OCI-LY3 (cell line): ENCODE data around the gene TSPO2.

ENCODE experiments used
- H2AFZ ChIP-seq: fragments of 200-600, 300-600 bp; shearing (Covaris generic); 2 replicates; pipeline ENCODE4 v1.6.0; 2014; ENCODE audit warnings: antibody characterized with exemption, low read depth, low read length
- H3K27ac ChIP-seq: fragments of 200-600, 300-600 bp; sonication (generic); 2 replicates; pipeline ENCODE4 v1.5.1; 2014; ENCODE audit warnings: mild to moderate bottlenecking, low read length, moderate library complexity, mixed read lengths
- H3K27me3 ChIP-seq: fragments of 200-600, 300-600 bp; sonication (generic); 2 replicates; pipeline ENCODE4 v1.6.1; 2014; ENCODE audit warnings: low read depth, low read length, mixed read lengths
- H3K36me3 ChIP-seq: fragments of 200-600, 300-600 bp; sonication (generic); replicated peaks from 2 replicates; pipeline ENCODE3; 2014; ENCODE audit warnings: low read depth, low read length, mixed read lengths
- H3K4me1 ChIP-seq: fragments of 300-600, 200-600 bp; sonication (generic); 2 replicates; pipeline ENCODE4 v1.6.1; 2014; ENCODE audit warnings: low read length, mixed read lengths
- H3K4me2 ChIP-seq: fragments of 200-600, 300-600 bp; sonication (generic); 2 replicates; pipeline ENCODE4 v1.6.1; 2014; ENCODE audit warnings: low read length, mixed read lengths
- H3K4me3 ChIP-seq: fragments of 300-600, 200-600 bp; sonication (generic); 2 replicates; pipeline ENCODE4 v1.5.1; 2014; ENCODE audit warnings: antibody characterized with exemption, mild to moderate bottlenecking, low read length, moderate library complexity
- H3K79me2 ChIP-seq: fragments of 300-600, 200-600 bp; shearing (Covaris generic); 2 replicates; pipeline ENCODE4 v1.6.1; 2014; ENCODE audit warnings: mild to moderate bottlenecking, low read length, mixed read lengths
- H3K9ac ChIP-seq: fragments of 300-600, 200-600 bp; shearing (Covaris generic); 2 replicates; pipeline ENCODE4 v1.6.0; 2014; ENCODE audit warnings: mild to moderate bottlenecking, low read length, moderate library complexity
- H3K9me3 ChIP-seq: fragments of 200-600, 300-600 bp; shearing (Covaris generic); 2 replicates; pipeline ENCODE4 v1.6.1; 2014; ENCODE audit warnings: low read length, mixed read lengths; ENCODE audit not compliant: insufficient read depth
- H4K20me1 ChIP-seq: fragments of 200-600, 300-600 bp; sonication (generic); 2 replicates; pipeline ENCODE4 v1.6.1; 2016; ENCODE audit warnings: low read length, mixed read lengths; ENCODE audit not compliant: insufficient read depth
- EZH2phosphoT487 ChIP-seq: fragments of 200-600 bp; shearing (Covaris generic); IDR thresholded peaks from 2 replicates; pipeline ENCODE4 v1.6.1; 2018; ENCODE audit warnings: antibody characterized with exemption, mixed run types, low read depth
- TF ChIP-seq, protein P1 (sequence below): fragments of 200-600, 300-600 bp; sonication (generic); IDR thresholded peaks from 2 replicates; pipeline ENCODE4 v1.5.1; 2014; ENCODE audit warnings: antibody characterized with exemption, low read length, low read depth

The TSPO2 gene

DNA sequence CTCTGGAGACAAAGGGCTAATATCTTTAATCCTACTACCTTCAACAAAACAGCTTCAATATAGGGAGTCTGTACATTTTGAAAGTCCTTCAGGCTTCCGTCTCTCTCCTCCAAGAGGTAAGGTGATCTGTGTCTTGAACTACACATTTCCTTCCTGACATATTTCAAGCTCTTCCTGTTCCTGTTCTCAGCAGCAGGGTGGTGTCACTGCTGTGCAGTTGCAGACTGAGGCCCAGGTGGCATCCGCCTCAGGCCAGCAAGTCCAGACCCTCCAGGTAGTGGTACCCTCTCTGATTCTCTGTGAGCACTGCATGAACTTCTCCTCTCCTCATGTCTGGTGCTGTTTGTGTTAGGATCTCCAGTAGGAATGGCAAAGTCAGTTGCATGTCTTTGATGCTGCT is 38.4 kb downstream of the TSPO2 start:
- no peaks in the 10 kb centered on the region for H3K9me3 ChIP-seq
- no peak overlapping the region for H3K9ac ChIP-seq
- peaks cover 59% of the 10 kb centered on the region for H3K79me2 ChIP-seq
- H3K4me1 ChIP-seq: peaks cover 7% of the 10 kb centered on the region; the same call in 1 of the 2 replicates
- H3K4me2 ChIP-seq: no peak overlapping the region
- H3K27ac ChIP-seq: no peak overlapping the region
- no peak overlapping the region for H3K4me3 ChIP-seq
- H3K27me3 ChIP-seq: no peaks in the 10 kb centered on the region
- H4K20me1 ChIP-seq: peaks cover 27% of the 10 kb centered on the region
- peaks cover 49% of the 10 kb centered on the region for H3K36me3 ChIP-seq
- H2AFZ ChIP-seq: no peak overlapping the region
- TF ChIP-seq EZH2phosphoT487: no peak
- TF ChIP-seq, protein P1, sequence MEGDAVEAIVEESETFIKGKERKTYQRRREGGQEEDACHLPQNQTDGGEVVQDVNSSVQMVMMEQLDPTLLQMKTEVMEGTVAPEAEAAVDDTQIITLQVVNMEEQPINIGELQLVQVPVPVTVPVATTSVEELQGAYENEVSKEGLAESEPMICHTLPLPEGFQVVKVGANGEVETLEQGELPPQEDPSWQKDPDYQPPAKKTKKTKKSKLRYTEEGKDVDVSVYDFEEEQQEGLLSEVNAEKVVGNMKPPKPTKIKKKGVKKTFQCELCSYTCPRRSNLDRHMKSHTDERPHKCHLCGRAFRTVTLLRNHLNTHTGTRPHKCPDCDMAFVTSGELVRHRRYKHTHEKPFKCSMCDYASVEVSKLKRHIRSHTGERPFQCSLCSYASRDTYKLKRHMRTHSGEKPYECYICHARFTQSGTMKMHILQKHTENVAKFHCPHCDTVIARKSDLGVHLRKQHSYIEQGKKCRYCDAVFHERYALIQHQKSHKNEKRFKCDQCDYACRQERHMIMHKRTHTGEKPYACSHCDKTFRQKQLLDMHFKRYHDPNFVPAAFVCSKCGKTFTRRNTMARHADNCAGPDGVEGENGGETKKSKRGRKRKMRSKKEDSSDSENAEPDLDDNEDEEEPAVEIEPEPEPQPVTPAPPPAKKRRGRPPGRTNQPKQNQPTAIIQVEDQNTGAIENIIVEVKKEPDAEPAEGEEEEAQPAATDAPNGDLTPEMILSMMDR: no peak

DNA sequence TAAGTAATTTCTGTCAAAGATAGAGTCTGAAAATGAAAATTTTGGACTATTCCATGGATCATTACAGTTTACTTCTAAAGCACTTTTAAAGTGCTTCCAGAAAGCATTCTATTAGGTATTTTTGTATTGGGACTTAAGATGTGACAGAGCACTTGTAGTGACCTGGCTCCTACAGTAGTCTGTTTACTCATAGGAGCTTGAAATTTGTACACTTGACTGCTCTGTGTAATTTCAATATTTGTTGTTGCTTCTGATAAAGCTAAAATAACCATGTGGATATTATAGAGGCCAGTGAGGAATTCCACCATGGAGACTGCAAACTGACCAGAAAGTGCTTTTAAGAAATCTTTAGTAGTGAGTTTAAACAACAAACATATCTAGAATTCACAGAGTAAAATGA is 40.8 kb downstream of the TSPO2 start:
- no peak overlapping the region for H3K9ac ChIP-seq
- peaks cover 9% of the 10 kb centered on the region; the same call in 1 of the 2 replicates for H4K20me1 ChIP-seq
- no peaks in the 10 kb centered on the region for H3K9me3 ChIP-seq
- H3K4me1 ChIP-seq: no peaks in the 10 kb centered on the region
- H3K79me2 ChIP-seq: peaks cover 38% of the 10 kb centered on the region
- no peak overlapping the region for H3K4me3 ChIP-seq
- H3K27me3 ChIP-seq: no peaks in the 10 kb centered on the region
- no peak overlapping the region for H2AFZ ChIP-seq
- TF ChIP-seq, protein P1: no peak
- no peak for TF ChIP-seq EZH2phosphoT487
- peaks cover 63% of the 10 kb centered on the region for H3K36me3 ChIP-seq
- no peak overlapping the region for H3K4me2 ChIP-seq
- no peak overlapping the region for H3K27ac ChIP-seq

DNA sequence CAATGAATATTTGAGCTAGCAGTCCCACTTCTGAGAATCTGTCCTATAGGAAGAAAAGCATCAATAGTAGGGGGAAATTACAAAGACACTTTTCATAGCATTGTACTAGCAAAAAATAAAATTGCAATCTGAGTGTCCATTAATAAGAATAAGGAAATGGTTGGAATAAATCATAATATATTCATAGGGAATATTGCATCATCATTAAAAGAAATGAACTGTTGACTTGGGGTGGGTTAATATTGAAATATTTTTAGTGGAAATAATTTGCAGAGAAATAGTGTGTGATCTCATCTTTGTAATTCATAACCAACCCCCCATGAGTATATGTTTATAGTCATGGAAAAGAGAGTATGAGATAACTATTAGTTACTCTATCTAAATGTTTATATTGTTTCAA is 42.9 kb downstream of the TSPO2 start:
- TF ChIP-seq, protein P1: no peak
- TF ChIP-seq EZH2phosphoT487: no peak
- Histone ChIP-seq H3K27me3 (no peaks in the 10 kb centered on the region), H2AFZ (no peak overlapping the region), H3K9ac (no peak overlapping the region), H3K9me3 (no peaks in the 10 kb centered on the region), H3K4me1 (no peaks in the 10 kb centered on the region), H3K27ac (no peak overlapping the region), H3K36me3 (peaks cover 53% of the 10 kb centered on the region), H3K4me3 (no peak overlapping the region), H3K4me2 (no peak overlapping the region), H3K79me2 (peaks cover 19% of the 10 kb centered on the region; the same call in 1 of the 2 replicates), H4K20me1 (peaks cover 9% of the 10 kb centered on the region; the same call in 1 of the 2 replicates)

DNA sequence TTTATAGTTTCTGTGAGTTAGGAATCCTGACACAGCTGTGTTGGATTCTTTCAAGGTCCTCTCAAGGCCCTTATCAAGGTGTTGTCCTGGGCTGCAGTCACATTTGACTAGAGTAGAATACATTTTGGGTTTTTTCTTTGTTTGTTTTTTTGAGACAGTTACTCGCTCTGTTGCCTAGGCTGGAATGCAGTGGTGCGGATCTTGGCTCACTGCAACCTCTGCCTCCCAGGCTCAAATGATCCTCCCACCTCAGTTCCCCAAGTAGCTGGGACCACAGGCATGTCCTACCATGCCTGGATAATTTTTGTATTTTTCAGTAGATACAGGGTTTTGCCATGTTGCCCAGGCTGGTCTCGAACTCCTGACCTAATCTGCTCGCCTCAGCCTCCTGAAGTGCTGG is 46.2 kb downstream of the TSPO2 start:
- Histone ChIP-seq H3K27ac (no peak overlapping the region), H3K4me3 (no peak overlapping the region), H3K27me3 (no peaks in the 10 kb centered on the region), H3K79me2 (peaks cover 4% of the 10 kb centered on the region; the same call in 1 of the 2 replicates), H2AFZ (no peak overlapping the region), H3K9ac (no peak overlapping the region), H3K9me3 (no peaks in the 10 kb centered on the region), H3K36me3 (peaks cover 61% of the 10 kb centered on the region), H3K4me1 (no peaks in the 10 kb centered on the region), H4K20me1 (peaks cover 3% of the 10 kb centered on the region; the same call in 1 of the 2 replicates), H3K4me2 (no peak overlapping the region)
- TF ChIP-seq, protein P1: no peak
- TF ChIP-seq EZH2phosphoT487: no peak
